Fibroblast of villous mesenchyme (primary cell): ENCODE measurements around the gene LUZP2. TPM values are rescaled to one million over a fixed set of nuclear protein-coding genes. Genes with fewer than 3 reads are reported as not detected.

Experiments
- DNase-seq: peaks from one replicate; pipeline ENCODE4 v3.0.0-alpha.2; 2010; ENCODE audit warnings: low read depth
- H3K4me3 ChIP-seq: 2 replicates; pipeline ENCODE4 v1.5.1; 2011; ENCODE audit warnings: low read depth, mild to moderate bottlenecking, low read length
- CTCF ChIP-seq: IDR thresholded peaks from 2 replicates; pipeline ENCODE4 v1.5.1; 2012; ENCODE audit warnings: low read depth, mild to moderate bottlenecking, low read length; ENCODE audit not compliant: insufficient read depth
- total RNA-seq: library from RNA; depleted of rRNA; stranded (reverse); fragments of >200 nt; gene quantifications from 2 replicates; pipeline ENCODE4 v1.2.3, GENCODE V29; 2012

The LUZP2 gene
- total RNA-seq, 1 donor, result under 0.01 TPM

- H3K4me3 ChIP-seq, result no peak overlapping the region
- no peak for TF ChIP-seq CTCF
- DNase-seq, result no peak
These were observed 265.2 kb downstream of the LUZP2 start for GRCh38 chr11:24762076-24762475.

- DNase-seq, result no peak
- no peak for TF ChIP-seq CTCF
These were observed 270.6 kb downstream of the LUZP2 start for GRCh38 chr11:24767411-24767810.

GRCh38 chr11:24773322-24773721, 276.5 kb downstream of the LUZP2 start:
- H3K4me3 ChIP-seq, result no peak overlapping the region
- TF ChIP-seq CTCF, result no peak
- no peak for DNase-seq

More at GRCh38 chr11:24767411-24767810, 270.6 kb downstream of the LUZP2 start:
- no peak overlapping the region for H3K4me3 ChIP-seq

GRCh38 chr11:24779791-24780190, 282.9 kb downstream of the LUZP2 start:
- H3K4me3 ChIP-seq, result no peak overlapping the region
- no peak for DNase-seq
- TF ChIP-seq CTCF, result no peak

GRCh38 chr11:24781288-24781687, 284.4 kb downstream of the LUZP2 start:
- no peak for DNase-seq
- no peak for TF ChIP-seq CTCF
- H3K4me3 ChIP-seq, result no peak overlapping the region

- DNase-seq, result no peak
- no peak for TF ChIP-seq CTCF
- H3K4me3 ChIP-seq, result no peak overlapping the region
These were observed 296.6 kb downstream of the LUZP2 start for GRCh38 chr11:24793479-24793878.

- H3K4me3 ChIP-seq, result no peak overlapping the region
- no peak for DNase-seq
- TF ChIP-seq CTCF, result no peak
These were observed 297.2 kb downstream of the LUZP2 start for GRCh38 chr11:24794064-24794463.
